ENCODE data around the gene TMEM132A. TPM values are rescaled to one million over a fixed set of nuclear protein-coding genes. Genes with fewer than 3 reads are reported as not detected.
"Not testable (repeated sequence)": the region's sequence is repeated elsewhere in the genome, so short reads cannot be mapped to it uniquely, and the experiment has no call there.

TMEM132A gene
- total RNA-seq, 4 donors from 2014 or later, result 11.8 to 52.7 (median 17.8) TPM

GRCh38 chr11:60905047-60905446 lies 19.2 kb upstream of the TMEM132A start:
- Histone ChIP-seq H3K9me3 (no peaks in the 10 kb centered on the region), H3K27me3 (no peaks in the 10 kb centered on the region), H3K4me3 (peak overlapping the region; percentile 77 to 98 (median 88)), H3K4me1 (peaks cover 12 to 34% (median 21%) of the 10 kb centered on the region in 3 donors), H3K27ac (peak overlapping the region; percentile 95 to 97 (median 96)), H3K36me3 (peaks cover 24 to 39% (median 27%) of the 10 kb centered on the region in 3 donors)
- intact Hi-C loops (cut with DNase I), result no loop called here
- TF ChIP-seq POLR2A (IDR thresholded peaks at IDR 0.05) (no peak), CTCF (IDR thresholded peaks at IDR 0.05) (no peak)
- DNase-seq, result no peak
- 21 to 24% methylated on average over 6 of the region's 6 CpGs for WGBS, 2 donors

GRCh38 chr11:60905551-60906113 lies 18.6 kb upstream of the TMEM132A start:
- peak overlapping the region; percentile 95 to 97 (median 96) for H3K27ac ChIP-seq
- intact Hi-C loops (cut with DNase I), result no loop called here
- H3K36me3 ChIP-seq, result peaks cover 19 to 33% (median 23%) of the 10 kb centered on the region in 3 donors
- WGBS, 2 donors, result 2% methylated on average over 16 of the region's 16 CpGs
- H3K4me3 ChIP-seq, result peak overlapping the region; percentile 77 to 98 (median 88)
- peaks cover 12 to 34% (median 21%) of the 10 kb centered on the region in 3 donors for H3K4me1 ChIP-seq
- no peak for DNase-seq
- TF ChIP-seq CTCF (IDR thresholded peaks at IDR 0.05) (no peak), POLR2A (IDR thresholded peaks at IDR 0.05) (no peak)
- H3K27me3 ChIP-seq, result no peaks in the 10 kb centered on the region
- H3K9me3 ChIP-seq, result no peaks in the 10 kb centered on the region

- peaks cover 12 to 41% (median 21%) of the 10 kb centered on the region in 3 donors for H3K4me1 ChIP-seq
- peak; percentile 60 for DNase-seq
- H3K9me3 ChIP-seq, result no peaks in the 10 kb centered on the region
- H3K36me3 ChIP-seq, result peaks cover 13 to 26% (median 16%) of the 10 kb centered on the region in 3 donors
- H3K27ac ChIP-seq, result peak within 1 kb of the TSS; percentile 95 to 97 (median 96)
- intact Hi-C loops (cut with DNase I), result no loop called here
- peak in 3 of 4 donors; percentile 27 to 82 (median 60) for TF ChIP-seq POLR2A (IDR thresholded peaks at IDR 0.05)
- TF ChIP-seq CTCF (IDR thresholded peaks at IDR 0.05), result no peak
- no peaks in the 10 kb centered on the region for H3K27me3 ChIP-seq
- WGBS, 2 donors, result 0 to 1% methylated on average over 8 to 19 of the region's 75 CpGs
- H3K4me3 ChIP-seq, result peak within 1 kb of the TSS; percentile 77 to 98 (median 88)
Measured at GRCh38 chr11:60906132-60906972, 17.9 kb upstream of the TMEM132A start, which contains the start of gene PRPF19. TSS of gene PRPF19 (minus strand) at chr11:60906585. CDS start at chr11:60906382, 203 bp downstream.

- intact Hi-C loops (cut with DNase I), result no loop called here
Measured at GRCh38 chr11:60908803-60909202, 15.5 kb upstream of the TMEM132A start.

GRCh38 chr11:60909680-60910280 lies 14.5 kb upstream of the TMEM132A start:
- H3K27me3 ChIP-seq; H3K4me3 ChIP-seq; DNase-seq; intact Hi-C loops (cut with DNase I); H3K36me3 ChIP-seq; H3K9me3 ChIP-seq: not testable (repeated sequence)
- 63 to 75% methylated on average over 3 of the region's 3 CpGs for WGBS, 2 donors
- peaks cover 18 to 41% (median 18%) of the 10 kb centered on the region in 3 donors for H3K4me1 ChIP-seq
- peak overlapping the region in 1 of 4 donors; percentile 29 for H3K27ac ChIP-seq

More at GRCh38 chr11:60908803-60909202, 15.5 kb upstream of the TMEM132A start:
- DNase-seq, result no peak
- Histone ChIP-seq H3K36me3 (peaks cover 0 to 1% (median 0%) of the 10 kb centered on the region in 3 donors), H3K27me3 (no peaks in the 10 kb centered on the region), H3K4me1 (peaks cover 22 to 49% (median 28%) of the 10 kb centered on the region in 3 donors), H3K27ac (no peak overlapping the region), H3K4me3 (no peak overlapping the region), H3K9me3 (no peaks in the 10 kb centered on the region)
- TF ChIP-seq CTCF (IDR thresholded peaks at IDR 0.05), result no peak
- TF ChIP-seq POLR2A (IDR thresholded peaks at IDR 0.05), result no peak
- WGBS, 2 donors, result 38 to 62% methylated on average over 1 of the region's 1 CpG

Measured in esophagus squamous epithelium (tissue), 5 donors.